ENCODE data around the gene TRMT44.

DNA sequence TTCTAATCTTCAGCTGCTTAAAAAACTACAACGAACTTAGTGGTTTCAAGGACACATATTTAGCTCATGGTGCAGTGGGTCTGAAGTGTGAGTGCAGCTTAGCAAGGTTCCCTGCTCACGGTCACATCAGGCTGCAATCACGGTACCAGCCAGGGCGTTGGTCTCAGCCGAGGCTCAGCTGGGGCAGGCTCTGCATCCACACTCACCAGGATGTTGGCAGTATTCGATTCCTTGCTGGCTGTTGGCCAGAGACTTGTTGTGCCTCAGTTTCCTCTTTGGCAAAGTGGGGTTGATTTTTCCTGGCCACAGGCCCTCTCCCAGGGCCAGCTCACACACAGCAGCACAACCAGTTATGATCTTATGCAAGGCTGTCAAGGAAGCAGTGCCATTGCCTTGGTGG is 61.8 kb downstream of the TRMT44 start:
- TF ChIP-seq EZH2 (IDR thresholded peaks at IDR 0.05) (no peak), POLR2AphosphoS5 (IDR thresholded peaks at IDR 0.05; ENCODE audit: borderline replicate concordance, low read depth, low read length) (no peak)
